Endothelial cell of umbilical vein (primary cell): ENCODE measurements around the gene ZNF202. TPM values are rescaled to one million over a fixed set of nuclear protein-coding genes. Genes with fewer than 3 reads are reported as not detected.

Source experiments
- BruUV-seq: library from RNA; stranded (reverse); fragments of 400-500 nt; replicated peaks from 2 replicates; lab custom pipeline; 2021; lab: Mats Ljungman, UMichigan
- CTCF ChIA-PET: fragments of 300-600, 350-600 bp; sonication (Branson Sonifier 250); formaldehyde crosslinking; loops from one replicate; lab custom pipeline; 2021; ENCODE audit warnings: antibody characterized with exemption, inconsistent platforms; lab: Charles Lee
- POLR2A ChIA-PET: fragments of 300-600, 350-600 bp; sonication (Branson Sonifier 250); formaldehyde crosslinking; loops from one replicate; lab custom pipeline; 2021; ENCODE audit warnings: antibody characterized with exemption, inconsistent platforms; lab: Charles Lee
- DNase-seq: peaks from one replicate; pipeline ENCODE4 v3.0.0-alpha.2; 2011; ENCODE audit warnings: low read depth, low spot score
- FAIRE-seq: peaks from 2 replicates; lab custom pipeline; 2011; peaks lifted over from hg19 to GRCh38; lab: Jason Lieb, UNC
- H2AFZ ChIP-seq: 2 replicates; pipeline ENCODE4 v1.6.0; 2012; ENCODE audit warnings: low read depth, low read length, control low read depth, inconsistent platforms
- H3K27ac ChIP-seq: 2 replicates; pipeline ENCODE4 v1.5.1; 2011; ENCODE audit warnings: low read depth, mild to moderate bottlenecking, control low read depth, low read length, moderate library complexity; ENCODE audit not compliant: insufficient read depth
- H3K27me3 ChIP-seq, 2 experiments: 2 replicates each; pipeline versions ENCODE4 v1.6.0 to v1.6.1; 2011; ENCODE audit warnings: low read length in 2 of 2, mixed read lengths in 1 of 2; ENCODE audit not compliant: control insufficient read depth in 2 of 2, insufficient read depth in 2 of 2
- H3K36me3 ChIP-seq, 2 experiments: 2 replicates in 1 of 2; 3 replicates in 1 of 2; pipeline ENCODE4 v1.5.1; 2011; ENCODE audit warnings: low read length in 2 of 2, mild to moderate bottlenecking in 1 of 2, moderate library complexity in 1 of 2; ENCODE audit not compliant: control insufficient read depth in 2 of 2, insufficient read depth in 2 of 2; ENCODE audit errors: extremely low read depth in 1 of 2
- H3K4me1 ChIP-seq: 3 replicates; pipeline ENCODE4 v1.5.1; 2011; ENCODE audit warnings: mild to moderate bottlenecking, low read length; ENCODE audit not compliant: control insufficient read depth, insufficient read depth; ENCODE audit errors: extremely low read depth
- H3K4me2 ChIP-seq: 2 replicates; pipeline ENCODE4 v1.6.1; 2011; ENCODE audit warnings: low read length, control low read depth, mixed read lengths; ENCODE audit not compliant: insufficient read depth
- H3K4me3 ChIP-seq, 3 experiments: fragments of 200-600 bp in 1 of 3; sonication (generic), shearing (Covaris generic) in 1 of 3; replicated peaks in 1 of 3; 2 replicates each; pipeline ENCODE4 v1.5.1; 2011 to 2016; ENCODE audit warnings: control low read depth in 3 of 3, low read length in 3 of 3, mild to moderate bottlenecking in 2 of 3, inconsistent platforms in 1 of 3, low read depth in 1 of 3, moderate library complexity in 1 of 3; ENCODE audit not compliant: insufficient read depth in 1 of 3
- H3K79me2 ChIP-seq: 2 replicates; pipeline ENCODE4 v1.6.0; 2012; ENCODE audit warnings: low read length, inconsistent platforms; ENCODE audit not compliant: control insufficient read depth, insufficient read depth
- H3K9ac ChIP-seq: replicated peaks from 2 replicates; pipeline ENCODE3; 2011; ENCODE audit warnings: low read length, control low read depth; ENCODE audit not compliant: insufficient read depth; ENCODE audit errors: extremely low read depth
- H3K9me1 ChIP-seq: replicated peaks from 3 replicates; pipeline ENCODE4 v1.6.0; 2011; ENCODE audit warnings: mild to moderate bottlenecking, low read length; ENCODE audit not compliant: control insufficient read depth, insufficient read depth; ENCODE audit errors: extremely low read depth
- H3K9me3 ChIP-seq: replicated peaks from 2 replicates; pipeline ENCODE4 v1.5.1; 2012; ENCODE audit warnings: low read length, inconsistent platforms; ENCODE audit not compliant: control insufficient read depth, insufficient read depth
- H4K20me1 ChIP-seq: replicated peaks from 2 replicates; pipeline ENCODE3; 2011; ENCODE audit warnings: mild to moderate bottlenecking, low read length; ENCODE audit not compliant: control insufficient read depth, insufficient read depth; ENCODE audit errors: extremely low read depth
- EZH2 ChIP-seq: IDR thresholded peaks from 2 replicates; pipeline ENCODE4 v1.6.1; 2012; ENCODE audit warnings: borderline replicate concordance, low read depth, mild to moderate bottlenecking, moderate library complexity, low read length, inconsistent platforms; ENCODE audit not compliant: severe bottlenecking
- FOS ChIP-seq: IDR thresholded peaks from 2 replicates; pipeline ENCODE4 v1.6.1; 2011; ENCODE audit warnings: mild to moderate bottlenecking, low read length, moderate library complexity, borderline replicate concordance; ENCODE audit not compliant: insufficient read depth
- GATA2 ChIP-seq: IDR thresholded peaks from 2 replicates; pipeline ENCODE4 v1.7.0; 2011; ENCODE audit warnings: low read depth, mild to moderate bottlenecking, moderate library complexity, mixed read lengths, low read length; ENCODE audit not compliant: insufficient read length, insufficient read depth
- JUN ChIP-seq: IDR thresholded peaks from 2 replicates; pipeline ENCODE4 v1.6.1; 2011; ENCODE audit warnings: borderline replicate concordance, low read depth; ENCODE audit not compliant: insufficient read length, insufficient read depth
- MYC ChIP-seq: IDR thresholded peaks from one replicate; pipeline ENCODE4 v1.6.1; 2011; ENCODE audit warnings: mild to moderate bottlenecking, low read depth, low read length
- POLR2A ChIP-seq: IDR thresholded peaks from 2 replicates; pipeline ENCODE4 v1.6.1; 2012; ENCODE audit warnings: low read depth, mild to moderate bottlenecking, control low read depth, low read length
- POLR2AphosphoS5 ChIP-seq: IDR thresholded peaks from 2 replicates; pipeline ENCODE4 v1.6.1; 2012; ENCODE audit warnings: low read depth, mild to moderate bottlenecking, control low read depth, low read length, moderate library complexity; ENCODE audit not compliant: insufficient read depth
- dilution Hi-C: fragments of 300-500 bp; cut with MboI; formaldehyde crosslinking; loops from one replicate; pipeline ENCODE4 v1.15.0; 2019; ENCODE audit warnings: low sequenced_read_pairs; ENCODE audit not compliant: extremely low pct_ligation_motif_present
- intact Hi-C: fragments of 100-400 bp; cut with micrococcal nuclease; formaldehyde crosslinking; loops from one replicate; pipeline ENCODE4 v1.10.0; 2022
- polyA plus RNA-seq, 4 experiments: library from polyadenylated mRNA; depleted of rRNA in 3 of 4; stranded (reverse) in 3 of 4; unstranded in 1 of 4; fragments of >200 nt; gene quantifications; 2 replicates each; pipeline versions ENCODE4 v1.2.1 to v1.2.3, GENCODE V29; 2011 to 2012; ENCODE audit warnings: missing spikeins in 1 of 4
- total RNA-seq: library from RNA; stranded (reverse); gene quantifications from 2 replicates; pipeline ENCODE4 v1.2.3, GENCODE V29; 2021
- TF ChIP-seq, protein P1 (sequence below), 2 donors: IDR thresholded peaks; 1 replicate in 1 of 2; 2 replicates in 1 of 2; pipeline ENCODE4 v1.5.1; 2011; ENCODE audit warnings: low read length in 2 of 2, mild to moderate bottlenecking in 2 of 2, moderate library complexity in 2 of 2, control low read depth in 1 of 2, inconsistent platforms in 1 of 2, low read depth in 1 of 2; ENCODE audit not compliant: insufficient read depth in 1 of 2; ENCODE audit errors: extremely low read depth in 1 of 2
- TF ChIP-seq, protein P2 (sequence below): IDR thresholded peaks from 2 replicates; pipeline ENCODE4 v1.6.1; 2011; ENCODE audit not compliant: insufficient read depth, insufficient read length

The ZNF202 gene
- total and polyA plus RNA-seq, 2 donors (not counting 3 experiments of a cell fraction or from before 2014, with no cell fraction given) = 6.5 to 12.3 TPM

DNA sequence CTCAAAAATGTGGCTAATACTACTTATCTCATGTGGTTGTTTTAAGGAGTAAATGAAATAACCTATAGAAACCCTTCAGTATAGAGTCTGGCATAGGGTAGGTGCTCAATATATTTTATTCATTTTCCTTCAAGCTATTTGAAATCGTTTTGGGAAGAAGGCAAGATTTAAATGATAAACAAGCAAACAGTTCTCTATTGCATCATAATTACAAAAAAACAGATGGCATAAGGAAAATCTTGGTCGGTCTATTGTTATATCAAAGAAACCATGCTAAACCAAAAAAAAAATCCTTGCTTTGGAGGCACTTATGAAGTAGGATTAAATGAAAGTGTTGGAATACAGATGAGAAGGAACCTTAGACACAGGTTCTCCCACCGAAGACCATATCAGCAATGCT lies 4.7 kb downstream of the ZNF202 start:
- DNase-seq = no peak
- no peak overlapping the region for H3K27ac ChIP-seq
- peaks cover 8% of the 10 kb centered on the region for H3K4me1 ChIP-seq
- dilution Hi-C loops (no loop called here), intact Hi-C loops (no loop called here)
- no peaks in the 10 kb centered on the region for H3K27me3 ChIP-seq
- no peak for FAIRE-seq
- peaks cover 1 to 10% of the 10 kb centered on the region in 2 experiments for H3K36me3 ChIP-seq
- H3K79me2 ChIP-seq = peaks cover 76% of the 10 kb centered on the region
- BruUV-seq = no TSS peak
- H3K9me1 ChIP-seq = no peaks in the 10 kb centered on the region
- no peak for TF ChIP-seq EZH2
- TF ChIP-seq POLR2AphosphoS5 = no peak
- no peak for TF ChIP-seq POLR2A
- TF ChIP-seq, protein P1, sequence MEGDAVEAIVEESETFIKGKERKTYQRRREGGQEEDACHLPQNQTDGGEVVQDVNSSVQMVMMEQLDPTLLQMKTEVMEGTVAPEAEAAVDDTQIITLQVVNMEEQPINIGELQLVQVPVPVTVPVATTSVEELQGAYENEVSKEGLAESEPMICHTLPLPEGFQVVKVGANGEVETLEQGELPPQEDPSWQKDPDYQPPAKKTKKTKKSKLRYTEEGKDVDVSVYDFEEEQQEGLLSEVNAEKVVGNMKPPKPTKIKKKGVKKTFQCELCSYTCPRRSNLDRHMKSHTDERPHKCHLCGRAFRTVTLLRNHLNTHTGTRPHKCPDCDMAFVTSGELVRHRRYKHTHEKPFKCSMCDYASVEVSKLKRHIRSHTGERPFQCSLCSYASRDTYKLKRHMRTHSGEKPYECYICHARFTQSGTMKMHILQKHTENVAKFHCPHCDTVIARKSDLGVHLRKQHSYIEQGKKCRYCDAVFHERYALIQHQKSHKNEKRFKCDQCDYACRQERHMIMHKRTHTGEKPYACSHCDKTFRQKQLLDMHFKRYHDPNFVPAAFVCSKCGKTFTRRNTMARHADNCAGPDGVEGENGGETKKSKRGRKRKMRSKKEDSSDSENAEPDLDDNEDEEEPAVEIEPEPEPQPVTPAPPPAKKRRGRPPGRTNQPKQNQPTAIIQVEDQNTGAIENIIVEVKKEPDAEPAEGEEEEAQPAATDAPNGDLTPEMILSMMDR (IDR thresholded peaks at IDR 0.05; ENCODE audit: extremely low read depth in 1 of 2, insufficient read depth in 1 of 2, low read depth in 1 of 2, low read length in 2 of 2) = no peak
- no peak for TF ChIP-seq MYC
- TF ChIP-seq FOS = no peak
- TF ChIP-seq JUN = no peak
- no peak for TF ChIP-seq GATA2
- TF ChIP-seq, protein P2, sequence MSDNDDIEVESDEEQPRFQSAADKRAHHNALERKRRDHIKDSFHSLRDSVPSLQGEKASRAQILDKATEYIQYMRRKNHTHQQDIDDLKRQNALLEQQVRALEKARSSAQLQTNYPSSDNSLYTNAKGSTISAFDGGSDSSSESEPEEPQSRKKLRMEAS = no peak
- no peak overlapping the region for H3K4me3 ChIP-seq
- H3K9ac ChIP-seq = no peak overlapping the region
- H3K9me3 ChIP-seq = no peaks in the 10 kb centered on the region
- no peaks in the 10 kb centered on the region for H4K20me1 ChIP-seq
- no peak overlapping the region for H2AFZ ChIP-seq
- POLR2A ChIA-PET = no interaction called here
- CTCF ChIA-PET = interaction anchor here (1.7 kb wide), 1 partner anchor 335 kb away, joined by 5 read pairs; no protein-coding TSS in a partner anchor
- no peak overlapping the region for H3K4me2 ChIP-seq
